ENCODE results near the gene PKD1L1. TPM values are rescaled to one million over a fixed set of nuclear protein-coding genes. Genes with fewer than 3 reads are reported as not detected.

PKD1L1 gene
- total RNA-seq, 4 donors from 2014 or later: 0.44 to 8.4 (median 0.82) TPM

DNA sequence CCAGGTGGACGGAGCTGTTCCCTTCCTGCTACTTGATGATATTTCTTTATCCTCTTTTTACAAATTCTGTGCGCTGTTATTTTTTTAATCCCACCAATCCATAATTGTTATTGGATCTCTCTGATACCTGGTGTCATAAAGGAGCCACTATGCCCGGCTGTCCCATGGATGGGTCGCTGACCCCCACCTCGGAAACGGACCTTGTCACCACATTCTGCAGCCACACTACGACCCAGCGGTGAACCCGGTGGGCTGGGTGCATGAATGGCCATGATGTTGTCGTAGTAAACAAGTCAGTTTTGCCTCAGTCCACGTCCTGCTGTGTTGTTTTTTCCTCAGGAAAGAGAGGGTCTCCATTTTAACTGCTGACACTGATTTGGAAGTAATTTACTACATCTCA is 112.2 kb downstream of the PKD1L1 start:
- no peak for DNase-seq (ENCODE audit: low spot score in 2 of 2)

GRCh38 chr7:47833211-47833610 is 115.1 kb downstream of the PKD1L1 start:
- H3K4me3 ChIP-seq: no peak overlapping the region
- no peak overlapping the region for H3K27ac ChIP-seq
- H3K4me1 ChIP-seq: peaks cover 0 to 20% (median 4%) of the 10 kb centered on the region in 4 donors
- H3K27me3 ChIP-seq: no peaks in the 10 kb centered on the region
- no peak for TF ChIP-seq CTCF (IDR thresholded peaks at IDR 0.05)
- TF ChIP-seq POLR2A (IDR thresholded peaks at IDR 0.05): no peak
- no peak for TF ChIP-seq EP300 (IDR thresholded peaks at IDR 0.05)
- no peaks in the 10 kb centered on the region for H3K9me3 ChIP-seq
- H3K36me3 ChIP-seq: no peaks in the 10 kb centered on the region
- WGBS, 2 donors: 82 to 84% methylated on average over 8 of the region's 8 CpGs
- no peak for DNase-seq (ENCODE audit: low spot score in 2 of 2)

More for the DNA sequence above, 112.2 kb downstream of the PKD1L1 start:
- H3K9me3 ChIP-seq: no peaks in the 10 kb centered on the region
- no peaks in the 10 kb centered on the region for H3K36me3 ChIP-seq
- WGBS, 2 donors: 85 to 89% methylated on average over 11 of the region's 11 CpGs
- no peaks in the 10 kb centered on the region for H3K27me3 ChIP-seq
- no peak for TF ChIP-seq EP300 (IDR thresholded peaks at IDR 0.05)
- TF ChIP-seq CTCF (IDR thresholded peaks at IDR 0.05): no peak
- no peak for TF ChIP-seq POLR2A (IDR thresholded peaks at IDR 0.05)
- H3K4me1 ChIP-seq: no peaks in the 10 kb centered on the region
- H3K27ac ChIP-seq: no peak overlapping the region
- H3K4me3 ChIP-seq: no peak overlapping the region

DNA sequence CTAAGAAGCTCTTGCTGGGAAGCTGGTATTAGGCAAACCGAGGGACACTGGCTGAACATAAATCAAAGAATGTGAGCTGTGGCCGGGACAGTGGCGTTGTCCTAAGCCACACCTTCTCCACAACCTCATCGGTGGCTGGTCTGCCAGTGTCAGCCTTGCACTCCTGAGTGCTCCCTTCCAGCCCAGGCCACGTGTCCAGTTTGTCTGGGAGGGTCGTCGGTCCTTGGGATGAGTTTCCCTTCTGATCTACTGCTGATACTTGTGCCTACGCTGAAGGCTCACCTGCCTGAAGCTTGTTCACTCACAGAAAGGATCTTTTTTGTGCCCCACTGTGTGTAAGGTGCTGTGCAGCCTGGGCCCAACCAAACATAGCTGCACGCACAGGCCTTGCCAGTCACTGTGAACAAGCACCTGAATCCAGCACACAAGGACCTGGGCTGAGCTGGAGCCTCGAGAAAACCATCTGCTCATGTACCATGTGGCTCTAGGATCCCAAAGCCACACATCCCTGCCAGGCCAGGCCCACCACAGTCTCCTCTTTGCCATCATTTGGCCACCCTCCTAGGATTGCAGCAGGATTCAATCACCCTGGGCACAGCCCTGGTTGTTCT is 116.1 kb downstream of the PKD1L1 start:
- Histone ChIP-seq H3K4me1 (peaks cover 0 to 30% (median 9%) of the 10 kb centered on the region in 4 donors), H3K27me3 (no peaks in the 10 kb centered on the region), H3K27ac (no peak overlapping the region), H3K4me3 (no peak overlapping the region), H3K36me3 (no peaks in the 10 kb centered on the region), H3K9me3 (no peaks in the 10 kb centered on the region)
- TF ChIP-seq CTCF (IDR thresholded peaks at IDR 0.05) (no peak), EP300 (IDR thresholded peaks at IDR 0.05) (no peak), POLR2A (IDR thresholded peaks at IDR 0.05) (no peak)
- WGBS, 2 donors: 91 to 97% methylated on average over 9 to 10 of the region's 10 CpGs
- DNase-seq (ENCODE audit: low spot score in 2 of 2): no peak

DNA sequence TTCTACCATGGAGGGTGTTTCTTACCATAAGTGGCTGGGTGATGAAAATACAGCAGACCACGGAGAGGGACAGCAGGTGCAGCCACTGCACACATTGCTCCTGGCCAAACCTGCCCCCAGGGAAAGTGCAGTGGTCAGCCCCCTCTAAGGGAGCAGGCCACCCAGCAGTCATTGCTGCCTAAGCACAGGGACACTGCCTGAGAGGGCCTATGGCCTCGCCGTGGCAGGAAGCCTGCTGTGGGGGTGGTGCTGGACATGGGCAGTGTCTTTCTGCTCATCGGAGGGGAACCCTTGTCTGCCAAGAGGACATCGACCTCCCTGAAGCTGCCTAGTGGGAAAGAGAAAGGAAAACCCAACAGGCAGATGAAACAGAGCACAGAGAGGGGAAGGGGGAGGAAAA is 118.3 kb downstream of the PKD1L1 start:
- no peak for DNase-seq (ENCODE audit: low spot score in 2 of 2)
- no peaks in the 10 kb centered on the region for H3K36me3 ChIP-seq
- H3K27me3 ChIP-seq: no peaks in the 10 kb centered on the region
- H3K27ac ChIP-seq: peak overlapping the region in 2 of 4 donors; percentile 36 to 39
- 61 to 64% methylated on average over 5 of the region's 5 CpGs for WGBS, 2 donors
- TF ChIP-seq EP300 (IDR thresholded peaks at IDR 0.05) (no peak), CTCF (IDR thresholded peaks at IDR 0.05) (no peak), POLR2A (IDR thresholded peaks at IDR 0.05) (no peak)
- H3K9me3 ChIP-seq: no peaks in the 10 kb centered on the region
- H3K4me3 ChIP-seq: no peak overlapping the region
- H3K4me1 ChIP-seq: peaks cover 0 to 33% (median 11%) of the 10 kb centered on the region in 4 donors

DNA sequence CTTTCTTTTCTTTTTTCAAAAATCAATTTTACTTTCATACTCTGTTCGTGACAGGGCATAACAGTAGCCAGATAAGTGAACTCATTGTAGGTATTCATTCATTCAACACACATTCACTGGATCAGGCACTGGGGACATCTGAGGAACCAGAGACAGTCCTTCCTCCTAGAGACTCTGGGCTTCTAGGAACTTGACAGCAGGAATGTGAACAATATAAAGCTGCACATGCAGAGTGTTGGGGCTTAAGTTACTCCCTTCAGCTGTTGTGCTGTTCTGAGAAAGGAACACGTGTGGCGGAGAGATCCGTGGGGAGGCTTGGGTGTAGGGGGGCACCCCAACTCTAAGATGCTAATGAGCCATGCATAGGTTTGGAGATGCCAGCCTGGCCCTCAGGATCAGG is 120.4 kb downstream of the PKD1L1 start:
- Histone ChIP-seq H3K4me1 (peaks cover 0 to 33% (median 11%) of the 10 kb centered on the region in 4 donors), H3K27ac (peak overlapping the region in 3 of 4 donors; percentile 48 to 89 (median 61)), H3K27me3 (no peaks in the 10 kb centered on the region), H3K36me3 (no peaks in the 10 kb centered on the region), H3K9me3 (no peaks in the 10 kb centered on the region), H3K4me3 (no peak overlapping the region)
- TF ChIP-seq EP300 (IDR thresholded peaks at IDR 0.05) (no peak), POLR2A (IDR thresholded peaks at IDR 0.05) (no peak), CTCF (IDR thresholded peaks at IDR 0.05) (no peak)
- no peak for DNase-seq (ENCODE audit: low spot score in 2 of 2)
- 57 to 65% methylated on average over 4 of the region's 4 CpGs for WGBS, 2 donors
